HepG2 (cell line): Measurements from ENCODE around the gene HYLS1. TPM values are rescaled to one million over a fixed set of nuclear protein-coding genes. Genes with fewer than 3 reads are reported as not detected.

Experiments
- ATRX ChIP-seq: sonication (generic); formaldehyde crosslinking; IDR thresholded peaks from 2 replicates; pipeline ENCODE4 v1.4.0; 2020; ENCODE audit warnings: missing genetic modification reagents, borderline replicate concordance
- BCL6 ChIP-seq: IDR thresholded peaks from 2 replicates; pipeline ENCODE4 v1.6.1; 2016; ENCODE audit warnings: missing genetic modification reagents, missing compliant biosample characterization
- EP300 ChIP-seq, 3 experiments: sonication (generic) in 1 of 3; formaldehyde crosslinking in 1 of 3; IDR thresholded peaks; 2 replicates each; pipeline versions ENCODE4 v1.5.1 to v1.6.1; 2011 to 2020; ENCODE audit warnings: low read depth in 2 of 3, low read length in 2 of 3, borderline replicate concordance in 1 of 3, improper control_type of control experiment in 1 of 3, mild to moderate bottlenecking in 1 of 3, missing genetic modification reagents in 1 of 3, moderate library complexity in 1 of 3
- FOXA1 ChIP-seq, 2 experiments: fragments of 450-650 bp in 1 of 2; sonication (generic) in 1 of 2; formaldehyde crosslinking in 1 of 2; IDR thresholded peaks; 2 replicates each; pipeline versions ENCODE4 v1.4.0 to v1.6.1; 2016 to 2020; ENCODE audit warnings: missing genetic modification reagents in 1 of 2
- GLI4 ChIP-seq: sonication (generic); formaldehyde crosslinking; IDR thresholded peaks from 2 replicates; pipeline ENCODE4 v1.5.1; 2020; ENCODE audit warnings: missing genetic modification reagents, mild to moderate bottlenecking, moderate library complexity, borderline replicate concordance
- HDAC6 ChIP-seq: fragments of 200-600 bp; sonication (generic); IDR thresholded peaks from 2 replicates; pipeline ENCODE4 v1.7.0; 2017; ENCODE audit warnings: mild to moderate bottlenecking, antibody characterized with exemption, low read length, low read depth
- KMT2A ChIP-seq: sonication (generic); formaldehyde crosslinking; IDR thresholded peaks from 2 replicates; pipeline ENCODE4 v1.4.0; 2020; ENCODE audit warnings: missing genetic modification reagents
- MAFG ChIP-seq: sonication (generic); formaldehyde crosslinking; IDR thresholded peaks from 2 replicates; pipeline ENCODE4 v1.5.1; 2020; ENCODE audit warnings: mild to moderate bottlenecking, missing genetic modification reagents
- NFATC3 ChIP-seq: sonication (generic); formaldehyde crosslinking; IDR thresholded peaks from 2 replicates; pipeline ENCODE4 v1.5.1; 2020; ENCODE audit warnings: mild to moderate bottlenecking, missing genetic modification reagents
- NONO ChIP-seq, 2 experiments: fragments of 450-650 bp in 1 of 2; sonication (generic) in 1 of 2; formaldehyde crosslinking in 1 of 2; IDR thresholded peaks in 1 of 2; conservative IDR thresholded peaks in 1 of 2; 2 replicates each; pipeline versions ENCODE4 v1.6.1 to v1.8.0; 2017 to 2022; ENCODE audit warnings: mild to moderate bottlenecking in 1 of 2, missing genetic modification reagents in 1 of 2, moderate library complexity in 1 of 2
- NRL ChIP-seq: sonication (generic); formaldehyde crosslinking; IDR thresholded peaks from 2 replicates; pipeline ENCODE4 v1.5.0; 2020; ENCODE audit warnings: missing genetic modification reagents, mild to moderate bottlenecking, moderate library complexity, borderline replicate concordance
- RFX1 ChIP-seq: fragments of 450-650 bp; IDR thresholded peaks from 2 replicates; pipeline ENCODE4 v1.6.1; 2017
- RFXANK ChIP-seq: IDR thresholded peaks from 2 replicates; pipeline ENCODE4 v1.6.1; 2016
- SMC3 ChIP-seq: IDR thresholded peaks from 2 replicates; pipeline ENCODE4 v1.6.1; 2011; ENCODE audit warnings: low read length, improper control_type of control experiment
- SRSF1 ChIP-seq: fragments of 200-400 bp; formaldehyde crosslinking; optimal IDR thresholded peaks from 2 replicates; pipeline ENCODE3; 2017; ENCODE audit warnings: mild to moderate bottlenecking, low read depth, low read length, moderate library complexity
- TRIM22 ChIP-seq: fragments of 450-650 bp; IDR thresholded peaks from 2 replicates; pipeline ENCODE4 v1.6.1; 2017
- TRIM24 ChIP-seq: sonication (generic); formaldehyde crosslinking; IDR thresholded peaks from 2 replicates; pipeline ENCODE4 v1.8.0; 2022; ENCODE audit warnings: mild to moderate bottlenecking, missing genetic modification reagents
- ZC3H13 ChIP-seq: sonication (generic); formaldehyde crosslinking; IDR thresholded peaks from 2 replicates; pipeline ENCODE4 v1.8.1; 2023; ENCODE audit warnings: mild to moderate bottlenecking, missing genetic modification reagents, moderate library complexity
- ZMYM4 ChIP-seq: sonication (generic); formaldehyde crosslinking; IDR thresholded peaks from 2 replicates; pipeline ENCODE4 v1.8.1; 2023; ENCODE audit warnings: mild to moderate bottlenecking, missing genetic modification reagents
- ZNF124 ChIP-seq: sonication (generic); formaldehyde crosslinking; IDR thresholded peaks from 2 replicates; pipeline ENCODE4 v1.4.0; 2020; ENCODE audit warnings: missing genetic modification reagents
- ZNF558 ChIP-seq: sonication (generic); formaldehyde crosslinking; IDR thresholded peaks from 2 replicates; pipeline ENCODE4 v1.9.0; 2022; ENCODE audit warnings: mild to moderate bottlenecking, missing genetic modification reagents, borderline replicate concordance
- ZNF567 ChIP-seq: sonication (generic); formaldehyde crosslinking; IDR thresholded peaks from 2 replicates; pipeline ENCODE4 v1.8.1; 2023; ENCODE audit warnings: mild to moderate bottlenecking, missing genetic modification reagents, borderline replicate concordance
- ZNF850 ChIP-seq: sonication (generic); formaldehyde crosslinking; conservative IDR thresholded peaks from 2 replicates; pipeline ENCODE4 v1.9.0; 2021; ENCODE audit warnings: mild to moderate bottlenecking, missing genetic modification reagents
- ZUFSP ChIP-seq: sonication (generic); formaldehyde crosslinking; IDR thresholded peaks from 2 replicates; pipeline ENCODE4 v1.9.0; 2021; ENCODE audit warnings: missing genetic modification reagents, mild to moderate bottlenecking, borderline replicate concordance
- polyA plus RNA-seq, 8 experiments: library from polyadenylated mRNA; depleted of rRNA in 3 of 8; stranded (reverse) in 7 of 8; unstranded in 1 of 8; fragments of >200 nt; fragmentation: Illumina TruSeq in 4 of 8; extraction: Trizol in 4 of 8; gene quantifications; 2 replicates each; pipeline versions ENCODE4 v1.2.1 to v1.2.3, GENCODE V29; 2011 to 2016; ENCODE audit warnings: low read depth in 4 of 8, missing spikeins in 1 of 8, mixed read lengths in 1 of 8; ENCODE audit not compliant: insufficient read depth in 1 of 8
- total RNA-seq, 5 experiments: library from RNA; depleted of rRNA; stranded (reverse); fragments of >200 nt; fragmentation: Illumina TruSeq; extraction: Trizol; gene quantifications; 2 replicates each; pipeline ENCODE4 v1.2.3, GENCODE V29; 2016; ENCODE audit warnings: low read depth in 1 of 5

HYLS1 gene
- total and polyA plus RNA-seq, 2 of the 13 experiments (the other 11 are each of a cell fraction or from before 2014, with no cell fraction given): 1.3 to 3.8 TPM

- no peak for TF ChIP-seq HDAC6
- TF ChIP-seq NFATC3 (CRISPR knock-in tag): no peak
- no peak for TF ChIP-seq NRL (CRISPR knock-in tag)
- TF ChIP-seq ATRX (CRISPR knock-in tag): no peak
- TF ChIP-seq RFX1: no peak
- no peak for TF ChIP-seq FOXA1 (IDR thresholded peaks at IDR 0.05)
- peak; percentile 60 for TF ChIP-seq FOXA1 (CRISPR knock-in tag; IDR thresholded peaks at IDR 0.05)
- no peak for TF ChIP-seq ZNF124 (CRISPR knock-in tag)
- TF ChIP-seq NONO (IDR thresholded peaks at IDR 0.05): no peak
- peak; percentile 65; the same call in 1 of the 2 replicates for TF ChIP-seq NONO (CRISPR knock-in tag; conservative IDR thresholded peaks at IDR 0.05)
- no peak for TF ChIP-seq ZNF558 (CRISPR knock-in tag)
- no peak for TF ChIP-seq GLI4 (CRISPR knock-in tag)
- TF ChIP-seq MAFG (CRISPR knock-in tag): no peak
- TF ChIP-seq ZNF567 (CRISPR knock-in tag): 0 out of 2 replicates have a peak, but pooled peaks have one; percentile 29
- TF ChIP-seq EP300 (IDR thresholded peaks at IDR 0.05; ENCODE audit: low read depth in 2 of 2, low read length in 2 of 2): no peak; a peak in 1 of 4 replicates
- TF ChIP-seq EP300 (CRISPR knock-in tag; IDR thresholded peaks at IDR 0.05; ENCODE audit: borderline replicate concordance): peak; percentile 40; the same call in 1 of the 2 replicates
- TF ChIP-seq BCL6 (CRISPR knock-in tag): peak; percentile 54
- no peak for TF ChIP-seq TRIM22
- TF ChIP-seq ZMYM4 (CRISPR knock-in tag): peak; percentile 63
- no peak for TF ChIP-seq SRSF1
- 0 out of 2 replicates have a peak, but pooled peaks have one; percentile 71 for TF ChIP-seq RFXANK (CRISPR knock-in tag)
- TF ChIP-seq SMC3: peak; percentile 28; the same call in 1 of the 2 replicates
- TF ChIP-seq TRIM24 (CRISPR knock-in tag): no peak
- TF ChIP-seq ZNF850: no peak
- TF ChIP-seq ZC3H13 (CRISPR knock-in tag): no peak
- no peak for TF ChIP-seq ZUFSP (CRISPR knock-in tag)
- 0 out of 2 replicates have a peak, but pooled peaks have one; percentile 37 for TF ChIP-seq KMT2A (CRISPR knock-in tag)
Observed at GRCh38 chr11:125925247-125925740, 37.8 kb downstream of the HYLS1 start (continued).
